Brain microvascular endothelial cell (primary cell): Measurements from ENCODE around the gene HAL.

ENCODE experiments used
- DNase-seq: peaks from one replicate; pipeline ENCODE4 v3.0.0-alpha.2; 2020
- H3K27ac ChIP-seq: fragments of 250-450 bp; sonication (Bioruptor Pico); 2 replicates; pipeline ENCODE4 v1.5.1; 2020; ENCODE audit warnings: mild to moderate bottlenecking, moderate library complexity
- H3K27me3 ChIP-seq: fragments of 250-450 bp; sonication (Bioruptor Pico); replicated peaks from 2 replicates; pipeline ENCODE4 v1.5.1; 2020; ENCODE audit warnings: mild to moderate bottlenecking
- H3K36me3 ChIP-seq: fragments of 250-450 bp; sonication (Bioruptor Pico); replicated peaks from 2 replicates; pipeline ENCODE4 v1.5.1; 2020; ENCODE audit warnings: mild to moderate bottlenecking
- H3K4me3 ChIP-seq: 2 replicates; pipeline ENCODE4 v1.5.1; 2011; ENCODE audit warnings: low read depth, mild to moderate bottlenecking, control low read depth, low read length, moderate library complexity
- CTCF ChIP-seq: IDR thresholded peaks from 2 replicates; pipeline ENCODE4 v1.5.1; 2011; ENCODE audit warnings: low read depth, mild to moderate bottlenecking, moderate library complexity, low read length, control low read depth, inconsistent platforms; ENCODE audit errors: missing control alignments
- in situ Hi-C: cut with HindIII; loops from 2 replicates; pipeline ENCODE4 v1.10.0; 2017; ENCODE audit warnings: low sequenced_read_pairs, low pct_ligation_motif_present

Gene HAL

DNA sequence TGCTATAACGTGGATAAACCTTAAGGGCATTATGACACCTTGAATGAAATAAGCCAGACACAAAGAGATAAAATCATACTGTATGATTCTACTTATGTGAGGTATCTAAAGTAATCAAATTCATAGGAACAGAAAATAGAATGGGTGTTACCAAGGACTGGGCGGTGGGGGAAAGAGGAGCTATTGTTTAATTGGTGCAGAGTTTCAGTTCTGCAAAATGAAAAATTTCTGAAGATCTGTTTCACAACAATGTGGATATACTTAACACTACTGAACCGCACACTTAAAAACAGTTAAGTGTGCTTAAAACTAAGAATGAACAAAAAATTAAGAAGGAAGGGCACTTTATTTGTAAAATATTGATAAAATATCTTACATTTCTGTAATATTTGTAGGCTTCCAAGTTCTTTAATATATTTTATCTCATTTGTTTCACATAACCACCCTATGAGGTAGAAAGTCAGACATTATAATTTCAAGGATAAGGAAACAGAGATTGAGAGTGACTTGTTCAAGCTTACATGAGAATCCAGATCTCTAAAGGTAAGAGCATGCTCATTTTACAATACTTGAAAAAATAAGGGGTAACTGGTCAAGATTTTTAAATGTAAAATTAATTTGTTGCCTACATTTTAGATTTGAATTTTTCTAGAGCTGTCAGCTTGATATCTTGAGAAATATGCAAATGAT lies 24.3 kb upstream of the HAL start:
- Histone ChIP-seq H3K27ac (no peak overlapping the region), H3K36me3 (peaks cover 9% of the 10 kb centered on the region), H3K27me3 (no peaks in the 10 kb centered on the region), H3K4me3 (no peak overlapping the region)
- DNase-seq = no peak
- in situ Hi-C loops = no loop called here
- TF ChIP-seq CTCF = no peak

GRCh38 chr12:96015672-96016071 lies 19.5 kb upstream of the HAL start:
- H3K27ac ChIP-seq = no peak overlapping the region
- peak; percentile 52 for DNase-seq
- H3K4me3 ChIP-seq = no peak overlapping the region
- H3K36me3 ChIP-seq = peaks cover 9% of the 10 kb centered on the region
- peak; percentile 71 for TF ChIP-seq CTCF
- H3K27me3 ChIP-seq = no peaks in the 10 kb centered on the region
- in situ Hi-C loops = no loop called here

GRCh38 chr12:96014943-96015599 lies 18.9 kb upstream of the HAL start:
- no peak for TF ChIP-seq CTCF
- DNase-seq = no peak
- no peak overlapping the region for H3K27ac ChIP-seq
- H3K4me3 ChIP-seq = no peak overlapping the region
- no peaks in the 10 kb centered on the region for H3K27me3 ChIP-seq
- in situ Hi-C loops = no loop called here
- peaks cover 9% of the 10 kb centered on the region for H3K36me3 ChIP-seq

DNA sequence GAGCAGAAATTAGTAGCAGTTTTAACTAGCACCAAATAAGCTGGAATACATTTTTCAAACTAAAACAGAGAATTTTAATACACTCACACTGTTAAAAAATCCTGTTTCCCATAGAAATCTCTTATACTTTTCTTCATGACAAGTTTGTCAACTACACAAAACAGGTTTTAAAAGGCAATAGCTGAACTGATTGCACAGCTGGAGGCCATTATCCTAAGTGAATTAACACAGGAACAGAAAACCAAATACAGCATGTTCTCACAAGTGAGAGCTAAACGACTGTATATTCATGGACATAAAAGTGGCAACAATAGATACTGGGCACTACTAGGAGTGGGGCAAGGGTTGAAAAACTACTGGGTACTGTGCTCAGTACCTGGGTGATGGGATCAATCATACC lies 11.6 kb upstream of the HAL start:
- DNase-seq = no peak
- H3K27ac ChIP-seq = no peak overlapping the region
- H3K27me3 ChIP-seq = no peaks in the 10 kb centered on the region
- in situ Hi-C loops = no loop called here
- H3K36me3 ChIP-seq = peaks cover 9% of the 10 kb centered on the region
- H3K4me3 ChIP-seq = no peak overlapping the region
- TF ChIP-seq CTCF = no peak

GRCh38 chr12:96006727-96007126 lies 10.6 kb upstream of the HAL start:
- Histone ChIP-seq H3K27ac (no peak overlapping the region), H3K27me3 (no peaks in the 10 kb centered on the region), H3K4me3 (no peak overlapping the region), H3K36me3 (peaks cover 3% of the 10 kb centered on the region)
- DNase-seq = no peak
- in situ Hi-C loops = no loop called here
- TF ChIP-seq CTCF = no peak

DNA sequence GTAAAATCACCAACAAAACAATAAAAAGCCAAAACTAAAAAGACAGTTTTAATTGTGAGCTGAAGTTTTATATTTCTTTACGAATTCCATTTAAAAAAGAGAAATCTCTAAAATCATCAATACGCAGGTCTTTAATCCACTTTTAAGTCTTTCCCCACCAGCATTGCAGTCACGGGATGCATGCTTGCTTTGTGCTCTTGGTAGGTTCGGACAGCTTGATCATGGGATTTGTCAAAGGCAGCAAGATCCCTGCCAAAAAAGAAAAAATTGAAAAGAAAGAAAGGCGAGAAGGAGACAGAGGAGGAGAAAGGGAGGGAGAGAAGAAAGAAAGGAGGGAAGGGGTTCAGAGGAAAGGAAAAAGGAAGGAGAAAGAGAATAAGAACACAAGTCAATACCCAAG lies 4.7 kb upstream of the HAL start:
- TF ChIP-seq CTCF = no peak
- DNase-seq = no peak
- H3K36me3 ChIP-seq = no peaks in the 10 kb centered on the region
- in situ Hi-C loops = no loop called here
- H3K27me3 ChIP-seq = no peaks in the 10 kb centered on the region
- H3K4me3 ChIP-seq = no peak overlapping the region
- H3K27ac ChIP-seq = no peak overlapping the region
